PC-3 (cell line): Measurements from ENCODE around the gene CELF2. TPM values are rescaled to one million over a fixed set of nuclear protein-coding genes. Genes with fewer than 3 reads are reported as not detected.

Source experiments
- ATAC-seq: fragments of 200-7000 bp; cut with Tn5 transposase; 2 replicates; pipeline ENCODE4 v1.9.1; 2020; ENCODE audit warnings: mild to moderate bottlenecking, moderate library complexity
- BruUV-seq: library from RNA; stranded (reverse); fragments of 400-500 nt; replicated peaks from 2 replicates; lab custom pipeline; 2021; lab: Mats Ljungman, UMichigan
- CTCF ChIA-PET: fragments of 300-600 bp; sonication (Branson Sonifier 250); formaldehyde crosslinking; loops from one replicate; lab custom pipeline; 2022; ENCODE audit warnings: antibody characterized with exemption; lab: Charles Lee
- POLR2A ChIA-PET: fragments of 300-600 bp; sonication (Branson Sonifier 250); formaldehyde crosslinking; loops from one replicate; lab custom pipeline; 2022; ENCODE audit warnings: antibody characterized with exemption; ENCODE audit not compliant: unreplicated experiment; lab: Charles Lee
- DNase-seq: peaks from one replicate; pipeline ENCODE4 v3.0.0-alpha.2; 2015
- H2AFZ ChIP-seq: fragments of 300-600 bp; sonication (generic); 2 replicates; pipeline ENCODE4 v1.6.0; 2016; ENCODE audit warnings: antibody characterized with exemption, low read length
- H3F3A ChIP-seq: fragments of 300-600 bp; sonication (generic); one replicate; pipeline ENCODE4 v1.6.0; 2017; ENCODE audit warnings: antibody characterized with exemption, low read length, control low read depth, mild to moderate bottlenecking; ENCODE audit not compliant: unreplicated experiment
- H3K27ac ChIP-seq: fragments of 300-600 bp; sonication (generic); 2 replicates; pipeline ENCODE4 v1.5.1; 2016; ENCODE audit warnings: mild to moderate bottlenecking, low read length
- H3K27me3 ChIP-seq: fragments of 300-600 bp; sonication (generic); 2 replicates; pipeline ENCODE4 v1.6.1; 2016; ENCODE audit warnings: low read length, mixed read lengths
- H3K36me3 ChIP-seq: fragments of 300-600 bp; sonication (generic); 2 replicates; pipeline ENCODE4 v1.6.1; 2016; ENCODE audit warnings: low read depth, mixed run types, low read length, mixed read lengths
- H3K4me1 ChIP-seq: fragments of 300-600 bp; sonication (generic); 2 replicates; pipeline ENCODE4 v1.5.1; 2016; ENCODE audit warnings: low read length; ENCODE audit not compliant: insufficient read depth
- H3K4me2 ChIP-seq: fragments of 300-600 bp; sonication (generic); 2 replicates; pipeline ENCODE4 v1.6.0; 2016; ENCODE audit warnings: low read length
- H3K4me3 ChIP-seq: fragments of 300-600 bp; sonication (generic); 2 replicates; pipeline ENCODE4 v1.5.1; 2016; ENCODE audit warnings: mild to moderate bottlenecking, low read length, mixed read lengths
- H3K79me2 ChIP-seq: fragments of 300-600 bp; sonication (generic); 2 replicates; pipeline ENCODE4 v1.6.1; 2017; ENCODE audit warnings: low read length, mixed read lengths
- H3K9ac ChIP-seq: fragments of 300-600 bp; sonication (generic); 2 replicates; pipeline ENCODE4 v1.6.0; 2016; ENCODE audit warnings: mild to moderate bottlenecking, low read length
- H3K9me2 ChIP-seq: fragments of 300-600 bp; sonication (generic); replicated peaks from 2 replicates; pipeline ENCODE4 v1.6.1; 2016; ENCODE audit warnings: mixed run types, low read length, mixed read lengths
- H3K9me3 ChIP-seq: fragments of 300-600 bp; sonication (generic); 2 replicates; pipeline ENCODE4 v1.6.1; 2016; ENCODE audit warnings: low read length, mixed read lengths
- H4K20me1 ChIP-seq: fragments of 300-600 bp; sonication (generic); 2 replicates; pipeline ENCODE4 v1.6.1; 2016; ENCODE audit warnings: low read length, mixed read lengths
- CTCF ChIP-seq: fragments of 300-600 bp; sonication (generic); conservative IDR thresholded peaks from 2 replicates; pipeline ENCODE4 v1.5.1; 2017; ENCODE audit warnings: antibody characterized with exemption, low read depth, mild to moderate bottlenecking, low read length
- EZH2 ChIP-seq: fragments of 300-600 bp; sonication (generic); IDR thresholded peaks from one replicate; pipeline ENCODE4 v1.6.1; 2017; ENCODE audit warnings: antibody characterized with exemption, mild to moderate bottlenecking, low read length; ENCODE audit not compliant: unreplicated experiment
- EZH2phosphoT487 ChIP-seq: fragments of 300-600 bp; sonication (generic); IDR thresholded peaks from 2 replicates; pipeline ENCODE4 v1.6.1; 2018; ENCODE audit warnings: mild to moderate bottlenecking, antibody characterized with exemption, low read length, borderline replicate concordance
- intact Hi-C: fragments of 100-400 bp; cut with micrococcal nuclease; formaldehyde crosslinking; loops from 2 replicates; pipeline ENCODE4 v1.9.0; 2023
- total RNA-seq: library from RNA; depleted of rRNA; stranded (reverse); fragments of >200 nt; gene quantifications from 2 replicates; pipeline ENCODE4 v1.2.3, GENCODE V29; 2014

CELF2 gene
- total RNA-seq, 1 experiment from 2014 or later = not detected

GRCh38 chr10:11357439-11357838 is 339.8 kb downstream of the CELF2 start:
- no peaks in the 10 kb centered on the region for H3K9me3 ChIP-seq
- no peak overlapping the region for H3K4me2 ChIP-seq
- H3F3A ChIP-seq = no peaks in the 10 kb centered on the region
- no peak overlapping the region for H3K4me3 ChIP-seq
- no peak overlapping the region for H3K9ac ChIP-seq
- no peaks in the 10 kb centered on the region for H3K9me2 ChIP-seq
- ChIA-PET CTCF (no interaction called here), POLR2A (no interaction called here)
- H3K4me1 ChIP-seq = no peaks in the 10 kb centered on the region
- DNase-seq (no peak), ATAC-seq (no peak)
- BruUV-seq = no TSS peak
- no peaks in the 10 kb centered on the region; the same call in 1 of the 2 replicates for H3K27me3 ChIP-seq
- H4K20me1 ChIP-seq = no peaks in the 10 kb centered on the region
- no peak for TF ChIP-seq EZH2
- TF ChIP-seq EZH2phosphoT487 = no peak
- TF ChIP-seq CTCF = no peak
- H2AFZ ChIP-seq = no peak overlapping the region
- H3K27ac ChIP-seq = no peak overlapping the region
- intact Hi-C loops = no loop called here
- H3K36me3 ChIP-seq = no peaks in the 10 kb centered on the region
- no peaks in the 10 kb centered on the region for H3K79me2 ChIP-seq

GRCh38 chr10:11358011-11358410 is 340.3 kb downstream of the CELF2 start:
- no peak overlapping the region for H3K4me3 ChIP-seq
- no peak overlapping the region for H2AFZ ChIP-seq
- no peak for ATAC-seq
- TF ChIP-seq EZH2phosphoT487 = no peak
- TF ChIP-seq CTCF = no peak
- no peak for TF ChIP-seq EZH2
- no peak for DNase-seq
- no peaks in the 10 kb centered on the region; the same call in 1 of the 2 replicates for H3K27me3 ChIP-seq
- no TSS peak for BruUV-seq
- H3K9me2 ChIP-seq = no peaks in the 10 kb centered on the region
- intact Hi-C loops = no loop called here
- ChIA-PET CTCF (no interaction called here), POLR2A (no interaction called here)
- H3K27ac ChIP-seq = no peak overlapping the region
- H3F3A ChIP-seq = no peaks in the 10 kb centered on the region
- no peak overlapping the region for H3K9ac ChIP-seq
- no peaks in the 10 kb centered on the region for H3K79me2 ChIP-seq
- no peak overlapping the region for H3K4me2 ChIP-seq
- no peaks in the 10 kb centered on the region for H3K9me3 ChIP-seq
- H4K20me1 ChIP-seq = no peaks in the 10 kb centered on the region
- H3K4me1 ChIP-seq = no peaks in the 10 kb centered on the region
- H3K36me3 ChIP-seq = no peaks in the 10 kb centered on the region

GRCh38 chr10:11358923-11359575 is 341.4 kb downstream of the CELF2 start:
- intact Hi-C loops = no loop called here
- ChIA-PET CTCF (no interaction called here), POLR2A (no interaction called here)
- no peaks in the 10 kb centered on the region; the same call in 1 of the 2 replicates for H3K27me3 ChIP-seq
- no peaks in the 10 kb centered on the region for H3K36me3 ChIP-seq
- H3K9me3 ChIP-seq = no peaks in the 10 kb centered on the region
- no peak overlapping the region for H3K4me2 ChIP-seq
- no peak for TF ChIP-seq EZH2
- TF ChIP-seq CTCF = no peak
- no peak for TF ChIP-seq EZH2phosphoT487
- no TSS peak for BruUV-seq
- no peaks in the 10 kb centered on the region for H4K20me1 ChIP-seq
- no peak overlapping the region for H3K4me3 ChIP-seq
- no peaks in the 10 kb centered on the region for H3K79me2 ChIP-seq
- H3F3A ChIP-seq = no peaks in the 10 kb centered on the region
- H3K4me1 ChIP-seq = no peaks in the 10 kb centered on the region
- no peaks in the 10 kb centered on the region for H3K9me2 ChIP-seq
- no peak overlapping the region for H3K27ac ChIP-seq
- no peak overlapping the region for H2AFZ ChIP-seq
- ATAC-seq (no peak), DNase-seq (no peak)
- H3K9ac ChIP-seq = no peak overlapping the region
